HTERT RPE-1 (cell line): ENCODE data around the gene ZNF90.
"Not testable (repeated sequence)": the region's sequence is repeated elsewhere in the genome, so short reads cannot be mapped to it uniquely, and the experiment has no call there.

Source experiments
- in situ Hi-C: fragments of 300-500 bp; cut with MboI; formaldehyde crosslinking; loops from 4 replicates; pipeline ENCODE4 v1.14.3; 2020; ENCODE audit warnings: low sequenced_read_pairs

Gene ZNF90

GRCh38 chr19:20102097-20102496 lies 24.3 kb downstream of the ZNF90 start:
- in situ Hi-C loops = no loop called here

GRCh38 chr19:20103091-20103740 lies 25.4 kb downstream of the ZNF90 start:
- in situ Hi-C loops = no loop called here

GRCh38 chr19:20107301-20107700 lies 29.5 kb downstream of the ZNF90 start:
- in situ Hi-C loops = no loop called here

GRCh38 chr19:20118064-20118839 lies 40.5 kb downstream of the ZNF90 start:
- in situ Hi-C loops = not testable (repeated sequence)

- in situ Hi-C loops = no loop called here
Measured at GRCh38 chr19:20124879-20125278, 47.1 kb downstream of the ZNF90 start.

DNA sequence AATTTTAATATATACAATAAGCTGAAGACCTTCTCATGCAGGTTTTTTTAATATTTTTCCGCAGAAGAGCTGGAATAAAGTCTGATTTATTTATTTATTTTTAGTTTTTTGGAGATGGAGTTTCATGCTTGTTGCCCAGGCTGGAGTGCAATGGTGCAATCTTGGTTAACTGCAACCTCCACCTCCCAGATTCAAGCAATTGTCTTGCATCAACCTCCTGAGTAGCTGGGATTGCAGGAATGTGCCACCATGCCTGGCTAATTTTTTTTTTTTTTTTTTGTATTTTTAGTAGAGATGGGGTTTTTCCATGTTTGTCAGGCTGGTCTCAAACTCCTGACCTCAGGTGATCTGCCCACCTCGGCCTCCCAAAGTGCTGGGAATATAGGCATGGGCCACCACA lies 55.1 kb downstream of the ZNF90 start:
- in situ Hi-C loops = not testable (repeated sequence)

- in situ Hi-C loops = not testable (repeated sequence)
Measured at GRCh38 chr19:20137714-20138113, 59.9 kb downstream of the ZNF90 start.

DNA sequence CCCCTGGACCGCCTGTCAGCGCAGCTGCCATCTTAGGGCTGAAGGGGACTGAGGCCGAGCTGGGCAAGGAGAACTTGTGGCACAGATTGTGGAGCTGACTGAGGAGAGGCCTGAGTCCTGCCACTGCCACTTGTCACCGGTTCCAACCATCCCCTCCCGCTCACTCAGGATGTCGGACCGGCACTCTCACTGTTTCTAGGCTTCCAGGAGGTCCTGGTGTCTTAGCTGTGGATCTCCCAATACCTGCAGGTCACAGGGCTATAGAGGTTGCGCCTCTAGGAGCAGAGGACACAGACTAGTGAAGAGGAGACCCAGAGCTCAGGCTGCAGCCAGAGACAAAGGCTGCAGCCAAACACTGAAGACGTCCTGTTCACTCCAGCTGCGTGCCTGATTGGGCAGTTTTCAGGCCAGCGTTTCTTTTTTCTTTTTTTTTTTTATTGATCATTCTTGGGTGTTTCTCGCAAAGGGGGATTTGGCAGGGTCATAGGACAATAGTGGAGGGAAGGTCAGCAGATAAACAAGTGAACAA lies 73.9 kb downstream of the ZNF90 start:
- in situ Hi-C loops = no loop called here

- in situ Hi-C loops = not testable (repeated sequence)
Measured at GRCh38 chr19:20152506-20152905, 74.7 kb downstream of the ZNF90 start.

DNA sequence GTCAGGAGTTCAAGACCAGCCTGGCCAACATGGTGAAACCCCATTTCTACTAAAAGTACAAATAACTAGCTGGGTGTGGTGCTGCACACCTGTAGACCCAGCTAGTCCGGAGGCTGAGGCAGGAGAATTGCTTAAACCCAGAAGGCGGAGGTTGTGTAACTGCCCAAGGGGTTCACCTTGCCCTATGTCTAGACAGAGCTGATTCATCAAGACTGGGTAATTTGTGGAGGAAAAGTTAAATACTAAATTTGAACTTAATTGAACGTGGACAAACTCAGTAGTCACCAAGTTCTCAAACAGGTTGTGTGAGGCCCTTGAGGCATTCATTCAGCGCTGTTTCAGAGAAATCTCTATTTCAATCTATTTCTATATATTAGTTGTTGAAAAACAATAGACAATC lies 75.5 kb downstream of the ZNF90 start:
- in situ Hi-C loops = no loop called here

- in situ Hi-C loops = no loop called here
Measured at GRCh38 chr19:20154636-20155035, 76.8 kb downstream of the ZNF90 start.

- in situ Hi-C loops = no loop called here
Measured at GRCh38 chr19:20162821-20163220, 85.0 kb downstream of the ZNF90 start.

GRCh38 chr19:20164456-20164855 lies 86.7 kb downstream of the ZNF90 start:
- in situ Hi-C loops = no loop called here

GRCh38 chr19:20165971-20166592 lies 88.3 kb downstream of the ZNF90 start:
- in situ Hi-C loops = no loop called here

GRCh38 chr19:20167020-20167644 lies 89.3 kb downstream of the ZNF90 start, which contains the start of gene ZNF486:
TSS of gene ZNF486 (plus strand) at chr19:20167214. CDS start at chr19:20167331, 117 bp downstream.
- in situ Hi-C loops = no loop called here

- in situ Hi-C loops = no loop called here
Measured at GRCh38 chr19:20167651-20168122, 89.9 kb downstream of the ZNF90 start.
